NAMALWA (cell line): ENCODE results near the gene CSRNP2.
"Not testable (repeated sequence)": the region's sequence is repeated elsewhere in the genome, so short reads cannot be mapped to it uniquely, and the experiment has no call there.

Experiments used
- DNase-seq: peaks from one replicate; pipeline ENCODE4 v3.0.0-alpha.2; 2015; ENCODE audit warnings: low spot score

CSRNP2 gene, protein sequence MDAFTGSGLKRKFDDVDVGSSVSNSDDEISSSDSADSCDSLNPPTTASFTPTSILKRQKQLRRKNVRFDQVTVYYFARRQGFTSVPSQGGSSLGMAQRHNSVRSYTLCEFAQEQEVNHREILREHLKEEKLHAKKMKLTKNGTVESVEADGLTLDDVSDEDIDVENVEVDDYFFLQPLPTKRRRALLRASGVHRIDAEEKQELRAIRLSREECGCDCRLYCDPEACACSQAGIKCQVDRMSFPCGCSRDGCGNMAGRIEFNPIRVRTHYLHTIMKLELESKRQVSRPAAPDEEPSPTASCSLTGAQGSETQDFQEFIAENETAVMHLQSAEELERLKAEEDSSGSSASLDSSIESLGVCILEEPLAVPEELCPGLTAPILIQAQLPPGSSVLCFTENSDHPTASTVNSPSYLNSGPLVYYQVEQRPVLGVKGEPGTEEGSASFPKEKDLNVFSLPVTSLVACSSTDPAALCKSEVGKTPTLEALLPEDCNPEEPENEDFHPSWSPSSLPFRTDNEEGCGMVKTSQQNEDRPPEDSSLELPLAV

GRCh38 chr12:51083126-51083833, at the start of gene CSRNP2:
CSRNP2 (minus strand) TSS chr12:51083596; CDS start chr12:51076561, 7,035 bp downstream.
- peak; percentile 94 for DNase-seq

DNA sequence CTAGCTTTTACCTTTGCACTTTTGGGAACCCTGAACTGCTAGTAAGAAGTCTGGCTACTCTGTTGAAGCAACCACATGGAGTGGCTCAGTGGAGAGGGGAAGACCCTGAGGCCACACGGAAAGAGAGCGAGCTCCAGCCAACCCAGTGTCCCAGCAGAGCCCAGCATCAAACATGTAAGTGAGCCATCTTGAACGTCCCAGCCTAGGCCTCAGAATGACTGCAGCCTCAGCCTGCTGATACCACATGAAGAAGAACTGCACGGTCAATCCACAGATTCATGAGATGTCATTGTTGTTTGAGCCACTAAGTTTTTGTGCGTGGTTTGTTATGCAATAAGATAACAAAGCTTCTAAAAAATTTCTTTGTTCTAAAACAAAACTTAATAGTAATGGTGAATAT, 49.3 kb upstream of the CSRNP2 start:
- DNase-seq: no peak

DNA sequence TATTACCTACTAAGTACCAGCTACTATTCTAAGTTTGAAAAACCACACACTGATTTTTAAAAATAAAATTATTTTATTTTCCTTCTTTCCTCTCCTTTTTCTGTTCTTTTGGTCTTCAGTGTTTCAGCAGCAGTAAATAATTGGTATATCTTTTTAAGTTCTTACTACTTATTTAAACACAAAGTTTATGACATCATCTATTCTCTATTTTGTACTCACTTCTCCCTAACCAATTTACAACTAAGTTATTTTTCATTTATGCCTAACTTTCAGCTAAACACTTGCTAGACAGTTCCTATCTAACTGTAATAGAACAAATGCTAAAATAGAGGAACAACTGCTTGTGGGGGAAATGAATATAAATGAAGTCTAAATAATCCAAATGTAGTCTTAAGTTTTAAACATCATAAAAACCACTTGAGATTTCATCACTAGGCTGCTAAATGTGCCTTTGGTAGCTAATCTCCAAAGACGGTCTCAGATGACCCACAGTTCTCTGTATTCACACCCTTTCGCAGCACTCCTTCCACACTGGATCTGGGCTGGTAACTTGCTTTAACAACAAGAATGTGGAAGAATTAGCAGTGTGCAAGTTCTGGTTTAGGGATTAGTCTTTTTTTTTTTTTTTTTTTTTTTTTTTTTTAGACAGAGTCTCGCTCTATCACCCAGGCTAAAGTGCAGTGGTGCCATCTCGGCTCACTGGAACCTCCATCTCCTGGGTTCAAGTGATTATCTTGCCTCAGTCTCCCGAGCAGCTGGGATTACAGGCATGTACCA, 48.5 kb upstream of the CSRNP2 start:
- DNase-seq: no peak

DNA sequence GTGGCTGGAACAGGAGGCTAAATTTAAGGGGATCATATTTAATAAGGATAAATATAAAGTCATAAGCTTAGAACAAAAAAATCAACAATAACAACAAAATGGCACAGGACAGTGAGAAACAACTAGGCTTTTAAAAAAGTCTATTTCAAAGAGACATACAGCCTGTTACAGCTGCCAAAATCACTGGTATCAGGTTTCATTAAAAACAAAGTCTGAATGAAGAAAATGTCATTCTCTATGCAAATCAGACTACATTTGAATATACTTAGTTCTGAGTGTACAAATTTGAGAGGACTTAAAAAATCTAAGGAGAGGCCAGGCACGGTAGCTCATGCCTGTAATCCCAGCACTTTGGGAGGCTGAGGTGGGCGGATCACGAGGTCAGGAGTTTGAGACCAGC, 45.5 kb upstream of the CSRNP2 start:
- DNase-seq: no peak

DNA sequence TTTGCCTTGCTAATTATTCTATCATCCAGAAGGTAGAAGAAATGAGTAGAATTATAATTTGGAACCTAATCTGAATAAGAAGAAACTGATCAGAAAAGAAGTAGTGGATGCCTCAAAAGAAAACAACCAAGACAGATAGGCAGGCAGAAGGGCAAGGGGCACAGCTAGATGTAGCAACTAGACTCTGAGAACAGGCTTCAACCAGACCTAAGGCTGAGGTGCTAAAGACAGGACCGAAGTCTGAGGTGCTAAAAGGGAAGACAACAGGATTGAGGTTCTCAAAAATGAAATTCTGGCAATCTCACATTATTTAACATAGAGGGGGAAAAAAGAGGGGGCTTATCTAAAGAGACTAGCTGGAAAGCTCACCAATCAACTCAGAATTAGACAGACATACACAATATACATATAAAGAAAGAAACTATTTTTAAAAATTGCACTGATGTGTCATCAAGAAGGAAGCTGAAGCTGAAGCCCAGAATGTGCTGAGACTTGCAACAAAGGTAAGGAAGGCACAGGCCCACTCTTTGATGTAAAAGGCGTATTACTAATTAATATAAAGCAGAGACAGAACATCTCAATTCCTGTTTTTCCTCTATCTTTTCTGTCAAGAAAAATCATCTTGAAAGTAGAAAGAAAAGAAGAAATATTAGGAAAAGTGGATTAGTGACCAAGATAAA, 43.8 kb upstream of the CSRNP2 start:
- DNase-seq: no peak

DNA sequence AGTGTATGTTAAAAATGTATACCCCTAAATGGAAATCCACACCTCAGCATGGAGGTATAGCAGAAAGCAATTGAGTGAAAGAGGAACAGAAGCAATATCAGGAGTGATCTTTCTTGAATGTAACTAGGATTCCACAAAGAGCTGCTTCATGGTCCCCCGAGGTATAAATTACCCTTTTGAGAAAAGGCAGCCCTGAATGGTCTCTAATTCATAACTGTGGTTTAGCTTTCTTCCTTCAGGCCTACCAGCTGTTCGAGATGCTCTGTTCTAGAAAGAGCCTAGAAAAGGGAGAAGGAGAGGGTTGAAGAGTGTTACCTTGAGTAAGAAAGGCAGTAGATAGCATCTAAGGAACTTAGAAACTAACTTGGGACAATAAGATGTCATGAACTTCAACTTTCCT, 42.9 kb upstream of the CSRNP2 start:
- no peak for DNase-seq

DNA sequence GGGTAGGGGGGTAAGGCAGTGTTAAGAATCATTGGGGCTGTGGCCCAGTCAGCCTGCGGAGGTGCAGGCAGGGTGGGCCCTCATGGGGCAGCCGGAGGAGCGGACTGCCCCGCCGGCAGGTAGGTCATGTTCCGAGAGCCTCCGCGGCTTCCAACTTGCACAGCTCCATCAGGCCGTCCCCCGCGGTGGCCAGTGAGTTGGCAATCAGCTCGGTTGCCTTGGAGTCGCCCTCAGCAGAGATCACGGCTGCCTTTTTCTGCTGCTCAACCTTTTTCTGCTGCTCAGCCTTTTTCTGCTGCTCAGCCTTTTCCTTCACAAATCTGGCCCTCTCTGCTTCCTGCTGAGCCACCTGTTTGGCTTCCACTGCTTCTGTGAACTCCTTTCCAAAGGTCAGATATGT, 41.1 kb upstream of the CSRNP2 start:
- no peak for DNase-seq

- no peak for DNase-seq
Measured at GRCh38 chr12:51122844-51123243, 39.4 kb upstream of the CSRNP2 start.

GRCh38 chr12:51118706-51119105, 35.3 kb upstream of the CSRNP2 start:
- no peak for DNase-seq

GRCh38 chr12:51115533-51115932, 32.1 kb upstream of the CSRNP2 start:
- no peak for DNase-seq

- no peak for DNase-seq
Measured at GRCh38 chr12:51108136-51108535, 24.7 kb upstream of the CSRNP2 start.

GRCh38 chr12:51103977-51104376, 20.6 kb upstream of the CSRNP2 start:
- DNase-seq: no peak

DNA sequence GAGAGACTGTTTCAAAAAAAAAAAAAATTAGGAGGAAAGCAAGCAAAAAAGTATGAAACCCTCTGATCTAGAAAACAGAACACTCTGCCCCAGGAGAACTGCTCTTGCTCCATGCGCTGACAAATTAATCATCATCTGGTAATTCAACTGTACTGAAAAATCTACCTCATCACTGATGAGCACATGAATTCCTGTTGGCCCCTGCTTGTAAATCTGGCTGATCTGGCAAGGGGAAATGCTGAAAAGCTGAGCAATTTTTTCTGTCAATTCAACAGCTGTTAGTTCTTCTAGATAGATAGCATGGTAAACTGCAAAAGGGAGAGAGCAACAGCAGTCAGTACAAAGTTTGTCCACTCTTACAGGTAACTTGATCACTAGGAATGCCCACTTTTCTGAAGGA, 15.2 kb upstream of the CSRNP2 start:
- no peak for DNase-seq

GRCh38 chr12:51090705-51091229, 7.4 kb upstream of the CSRNP2 start:
- no peak for DNase-seq

DNA sequence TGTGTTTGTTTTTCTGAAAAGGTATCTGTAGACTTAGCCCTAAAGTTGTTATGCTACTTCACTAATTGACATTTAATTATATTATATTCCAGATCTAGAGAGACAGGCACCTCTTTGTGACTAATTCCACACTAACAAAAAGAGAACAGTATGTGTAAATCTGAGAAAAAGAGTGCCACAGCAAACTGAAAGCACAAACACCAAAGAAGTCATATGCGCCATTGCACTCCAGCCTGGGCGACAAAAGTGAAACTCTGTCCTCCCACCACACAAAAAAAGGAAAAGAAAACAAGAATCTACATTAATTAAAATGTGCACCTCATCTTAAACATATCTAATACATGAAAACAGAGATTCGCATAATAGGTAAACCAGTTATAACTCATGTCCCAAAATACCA, 4.4 kb upstream of the CSRNP2 start:
- no peak for DNase-seq

DNA sequence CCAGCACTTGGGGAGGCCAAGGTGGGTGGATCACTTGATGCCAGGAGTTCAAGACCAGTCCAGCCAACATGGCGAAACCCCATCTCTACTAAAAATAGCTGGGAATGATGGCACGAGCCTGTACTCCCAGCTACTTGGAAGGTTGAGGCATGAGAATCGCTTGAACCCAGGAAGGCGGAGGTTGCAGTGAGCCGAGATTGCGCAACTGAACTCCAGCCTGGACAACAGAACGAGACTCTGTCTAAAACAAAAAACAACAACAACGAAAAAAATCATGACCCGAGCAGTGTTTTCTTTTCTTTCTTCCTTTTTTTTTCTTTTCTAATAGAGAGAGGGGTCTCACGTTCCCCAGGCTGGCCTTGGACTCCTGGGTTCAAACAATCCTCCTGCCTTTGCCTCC, 3.5 kb upstream of the CSRNP2 start:
- DNase-seq: no peak

DNA sequence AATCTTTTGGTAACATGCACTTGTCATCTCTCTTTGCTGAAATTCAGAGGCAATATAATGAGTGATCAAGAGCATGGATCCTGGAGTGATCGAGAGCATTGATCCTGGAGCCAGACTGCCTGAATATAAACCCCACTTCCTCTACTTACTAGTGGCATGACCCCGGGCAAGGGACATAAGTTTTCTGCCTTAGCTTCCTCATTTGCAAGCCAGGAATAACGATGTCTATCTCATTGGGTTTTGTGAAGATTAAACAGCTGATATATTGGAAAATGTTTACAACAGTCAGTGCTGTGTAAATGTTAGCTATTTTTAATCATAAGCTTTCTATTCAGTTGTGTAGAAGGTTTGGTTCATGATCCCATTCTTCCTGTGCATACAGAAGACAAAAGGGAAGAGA, 2.4 kb upstream of the CSRNP2 start:
- DNase-seq: no peak

DNA sequence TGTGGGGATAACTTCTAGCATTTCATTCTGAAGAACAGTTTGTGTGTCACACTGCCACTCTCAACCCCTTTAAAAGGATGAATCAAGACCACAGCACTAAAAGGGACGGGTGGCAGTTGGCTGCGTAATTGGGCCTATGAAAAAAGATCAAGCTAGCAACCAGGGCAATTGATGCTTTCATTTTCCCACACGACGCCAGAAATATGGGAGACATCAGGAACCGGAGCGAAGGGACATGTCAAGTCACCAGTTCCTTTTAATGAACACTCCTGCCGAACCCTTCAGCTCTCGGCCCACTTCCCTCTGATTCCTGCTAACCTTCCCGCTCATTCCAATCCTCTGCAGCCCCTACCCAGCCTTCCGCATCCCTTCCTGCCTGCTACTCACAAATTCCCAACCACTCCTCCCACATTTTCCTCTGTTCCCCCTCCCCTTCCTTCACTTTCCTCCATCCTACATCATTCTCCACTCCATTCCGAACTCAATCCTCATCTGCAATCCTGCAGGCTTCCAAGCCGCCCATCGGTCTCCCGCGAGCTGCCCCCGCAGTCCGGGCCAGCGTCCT, 753 bp downstream of the CSRNP2 start:
- DNase-seq: peak; percentile 26

DNA sequence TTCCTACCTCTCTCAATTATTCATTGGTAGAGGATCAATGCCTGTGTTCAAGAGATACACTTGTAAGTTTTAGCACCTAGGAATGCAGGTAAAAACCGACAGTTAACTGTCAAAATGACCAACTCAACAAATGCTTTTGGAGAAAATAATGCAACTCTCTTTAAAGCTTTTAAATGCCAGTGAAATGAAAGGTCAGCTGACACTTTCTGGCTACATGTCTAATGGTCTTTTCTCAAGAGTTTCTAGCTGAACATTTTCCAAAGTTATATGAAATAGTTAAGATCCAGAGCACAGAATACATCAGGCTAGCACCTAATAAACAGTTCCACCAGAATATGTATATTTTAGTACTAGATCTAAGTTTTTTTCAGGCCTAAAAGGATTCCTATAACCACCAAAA, 2.0 kb downstream of the CSRNP2 start:
- DNase-seq: no peak

- DNase-seq: no peak
Measured at GRCh38 chr12:51080136-51080535, 3.3 kb downstream of the CSRNP2 start.

DNA sequence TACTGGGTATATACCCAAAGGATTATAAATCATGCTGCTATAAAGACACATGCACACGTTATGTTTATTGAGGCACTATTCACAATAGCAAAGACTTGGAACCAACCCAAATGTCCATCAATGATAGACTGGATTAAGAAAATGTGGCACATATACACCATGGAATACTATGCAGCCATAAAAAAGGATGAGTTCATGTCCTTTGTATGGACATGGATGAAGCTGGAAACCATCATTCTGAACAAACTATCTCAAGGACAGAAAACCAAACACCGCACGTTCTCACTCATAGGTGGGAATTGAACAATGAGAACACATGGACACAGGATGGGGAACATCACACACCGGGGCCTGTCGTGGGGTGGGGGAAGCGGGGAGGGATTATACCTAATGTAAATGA, 4.5 kb downstream of the CSRNP2 start:
- DNase-seq: not testable (repeated sequence)
